Panc1 (cell line): Measurements from ENCODE around the gene AP3S1. TPM values are rescaled to one million over a fixed set of nuclear protein-coding genes. Genes with fewer than 3 reads are reported as not detected.

ENCODE experiments used
- ATAC-seq: fragments of 200-7000 bp; cut with Tn5 transposase; 2 replicates; pipeline ENCODE4 v1.9.1; 2020; ENCODE audit warnings: mild to moderate bottlenecking, moderate library complexity
- BruUV-seq: library from RNA; stranded (reverse); fragments of 400-500 nt; replicated peaks from 2 replicates; lab custom pipeline; 2021; lab: Mats Ljungman, UMichigan
- CTCF ChIA-PET: fragments of 300-600 bp; sonication (Branson Sonifier 250); formaldehyde crosslinking; loops from one replicate; lab custom pipeline; 2022; ENCODE audit warnings: antibody characterized with exemption; lab: Charles Lee
- POLR2A ChIA-PET: fragments of 300-600 bp; sonication (Branson Sonifier 250); formaldehyde crosslinking; loops from one replicate; lab custom pipeline; 2022; ENCODE audit warnings: antibody characterized with exemption; lab: Charles Lee
- DNase-seq: peaks from one replicate; pipeline ENCODE4 v3.0.0-alpha.2; 2010; ENCODE audit warnings: low read depth, low spot score
- H3K27ac ChIP-seq: 2 replicates; pipeline ENCODE4 v1.5.1; 2011; ENCODE audit warnings: mild to moderate bottlenecking, low read length, inconsistent platforms
- H3K27me3 ChIP-seq: fragments of 200-500 bp; sonication (Bioruptor generic); 2 replicates; pipeline ENCODE4 v1.6.0; 2014; ENCODE audit warnings: low read length, inconsistent platforms; ENCODE audit not compliant: control insufficient read depth, insufficient read depth
- H3K36me3 ChIP-seq: fragments of 200-500 bp; sonication (Bioruptor generic); 2 replicates; pipeline ENCODE4 v1.5.1; 2014; ENCODE audit warnings: inconsistent platforms, mild to moderate bottlenecking, low read length, moderate library complexity; ENCODE audit not compliant: control insufficient read depth, insufficient read depth
- H3K4me1 ChIP-seq: 2 replicates; pipeline ENCODE4 v1.5.1; 2011; ENCODE audit warnings: inconsistent platforms, mild to moderate bottlenecking, low read length, moderate library complexity; ENCODE audit not compliant: control insufficient read depth, insufficient read depth
- H3K4me3 ChIP-seq, 2 experiments: 2 replicates each; pipeline ENCODE4 v1.5.1; 2011 to 2012; ENCODE audit warnings: low read depth in 2 of 2, low read length in 2 of 2, mild to moderate bottlenecking in 2 of 2, inconsistent platforms in 1 of 2, moderate library complexity in 1 of 2
- H3K9me3 ChIP-seq: fragments of 200-500 bp; sonication (Bioruptor generic); 2 replicates; pipeline ENCODE4 v1.5.1; 2014; ENCODE audit warnings: low read depth, mild to moderate bottlenecking, inconsistent platforms, low read length, moderate library complexity; ENCODE audit not compliant: control insufficient read depth, insufficient read depth
- CTCF ChIP-seq: fragments of 450-650 bp; IDR thresholded peaks from 2 replicates; pipeline ENCODE4 v1.5.1; 2017; ENCODE audit warnings: mild to moderate bottlenecking
- POLR2AphosphoS5 ChIP-seq: IDR thresholded peaks from 2 replicates; pipeline ENCODE4 v1.6.1; 2012; ENCODE audit warnings: mild to moderate bottlenecking, low read depth, low read length, moderate library complexity
- REST ChIP-seq, 2 experiments: IDR thresholded peaks; 2 replicates each; pipeline ENCODE4 v1.6.1; 2011 to 2012; ENCODE audit warnings: low read depth in 2 of 2, control low read depth in 1 of 2, low read length in 1 of 2, mild to moderate bottlenecking in 1 of 2, moderate library complexity in 1 of 2; ENCODE audit not compliant: insufficient read depth in 1 of 2
- SIN3A ChIP-seq: IDR thresholded peaks from 2 replicates; pipeline ENCODE4 v1.6.1; 2012; ENCODE audit warnings: low read depth, mild to moderate bottlenecking, low read length, moderate library complexity, borderline replicate concordance; ENCODE audit not compliant: insufficient read depth
- TCF7L2 ChIP-seq: IDR thresholded peaks from 2 replicates; pipeline ENCODE4 v1.6.1; 2011; ENCODE audit warnings: mild to moderate bottlenecking, low read depth, low read length, inconsistent platforms
- in situ Hi-C: cut with HindIII; loops from 2 replicates; pipeline ENCODE4 v1.10.0; 2016; ENCODE audit warnings: low sequenced_read_pairs, low pct_unique_long_range_greater_than_20kb
- intact Hi-C: fragments of 100-400 bp; cut with micrococcal nuclease; formaldehyde crosslinking; loops from one replicate; pipeline ENCODE4 v1.10.0; 2022; ENCODE audit not compliant: unreplicated experiment
- total RNA-seq: library from RNA; stranded (reverse); gene quantifications from one replicate; pipeline ENCODE4 v1.2.1, GENCODE V29; 2021; ENCODE audit not compliant: unreplicated experiment

Gene AP3S1
- total RNA-seq, 1 experiment from 2014 or later: 88.8 TPM

- H3K4me3 ChIP-seq: no peak overlapping the region
- H3K27ac ChIP-seq: no peak overlapping the region
- no peak for TF ChIP-seq TCF7L2
- no peak for TF ChIP-seq CTCF
- TF ChIP-seq SIN3A: no peak
- TF ChIP-seq REST (IDR thresholded peaks at IDR 0.05; ENCODE audit: insufficient read depth in 1 of 2, low read depth in 2 of 2, low read length in 1 of 2): no peak
- no peak for TF ChIP-seq POLR2AphosphoS5
- intact Hi-C loops (no loop called here), in situ Hi-C loops (no loop called here)
- no TSS peak for BruUV-seq
- DNase-seq: no peak
- H3K4me1 ChIP-seq: peaks cover 10% of the 10 kb centered on the region; the same call in 1 of the 2 replicates
- H3K9me3 ChIP-seq: no peaks in the 10 kb centered on the region
- no peaks in the 10 kb centered on the region for H3K36me3 ChIP-seq
- POLR2A ChIA-PET: interaction anchor here (0.6 kb wide), 1 partner anchor 11 kb away, joined by 7 read pairs; no protein-coding TSS in a partner anchor
- CTCF ChIA-PET: interaction anchor here (0.7 kb wide), 1 partner anchor 212 kb away, joined by 6 read pairs; no protein-coding TSS in a partner anchor
- ATAC-seq: no peak
- H3K27me3 ChIP-seq: no peaks in the 10 kb centered on the region
Measured at GRCh38 chr5:115855959-115856358, 14.2 kb downstream of the AP3S1 start.

GRCh38 chr5:115857057-115857479, 15.3 kb downstream of the AP3S1 start:
- BruUV-seq: no TSS peak
- no peaks in the 10 kb centered on the region for H3K27me3 ChIP-seq
- no peak overlapping the region for H3K4me3 ChIP-seq
- in situ Hi-C loops (no loop called here), intact Hi-C loops (no loop called here)
- ChIA-PET POLR2A (no interaction called here), CTCF (no interaction called here)
- H3K9me3 ChIP-seq: no peaks in the 10 kb centered on the region
- peaks cover 10% of the 10 kb centered on the region; the same call in 1 of the 2 replicates for H3K4me1 ChIP-seq
- TF ChIP-seq TCF7L2: no peak
- TF ChIP-seq POLR2AphosphoS5: no peak
- TF ChIP-seq CTCF: no peak
- TF ChIP-seq REST (IDR thresholded peaks at IDR 0.05; ENCODE audit: insufficient read depth in 1 of 2, low read depth in 2 of 2, low read length in 1 of 2): no peak
- no peak for TF ChIP-seq SIN3A
- no peak for DNase-seq
- ATAC-seq: no peak
- no peaks in the 10 kb centered on the region for H3K36me3 ChIP-seq
- no peak overlapping the region for H3K27ac ChIP-seq
